Lower leg skin (tissue), 3 donors: ENCODE results near the gene COX6A1.

ENCODE experiments used
- CTCF ChIP-seq, 3 donors: fragments of 450-650 bp; IDR thresholded peaks; one replicate each; pipeline ENCODE4 v1.5.1; 2016; ENCODE audit warnings: antibody characterized with exemption in 3 of 3, mild to moderate bottlenecking in 3 of 3, moderate library complexity in 2 of 3
- POLR2A ChIP-seq, 2 donors: fragments of 450-650 bp; IDR thresholded peaks; one replicate each; pipeline ENCODE4 v1.6.1; 2016 to 2017; ENCODE audit warnings: antibody characterized with exemption in 2 of 2, mild to moderate bottlenecking in 1 of 2, moderate library complexity in 1 of 2

DNA sequence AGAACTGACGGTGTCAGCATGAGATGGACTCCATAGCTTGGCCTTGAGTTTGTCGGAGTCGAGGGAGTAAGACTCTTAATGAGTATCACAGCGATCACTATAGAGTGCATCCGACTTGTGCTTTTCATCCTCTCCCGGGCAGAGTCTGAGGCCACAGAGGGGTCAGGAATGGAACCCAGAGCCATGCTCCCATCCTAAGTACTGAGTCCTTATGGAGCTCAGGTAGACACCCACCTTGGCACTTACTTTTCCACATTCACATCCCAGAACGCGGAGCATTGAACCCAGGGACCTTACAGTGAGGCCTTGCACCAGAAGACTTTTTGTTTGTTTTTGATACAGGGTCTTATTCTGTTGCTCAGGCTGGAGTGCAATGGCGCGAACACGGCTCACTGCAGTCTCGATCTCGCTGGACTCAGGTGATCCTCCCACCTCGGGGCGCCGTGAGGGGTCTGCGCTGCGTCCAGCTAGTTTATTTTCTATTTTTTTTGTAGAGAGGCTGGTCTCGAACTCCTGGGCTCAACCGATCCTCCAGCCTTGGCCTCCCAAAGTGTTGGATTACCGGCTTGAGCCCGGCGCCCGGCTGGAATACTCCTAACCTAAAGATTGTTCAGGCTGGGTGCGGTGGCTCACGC is 32.4 kb downstream of the COX6A1 start:
- TF ChIP-seq CTCF (IDR thresholded peaks at IDR 0.05) (no peak), POLR2A (IDR thresholded peaks at IDR 0.05) (no peak)
